ENCODE measurements around the gene GPAM. TPM values are rescaled to one million over a fixed set of nuclear protein-coding genes. Genes with fewer than 3 reads are reported as not detected.

The GPAM gene, protein sequence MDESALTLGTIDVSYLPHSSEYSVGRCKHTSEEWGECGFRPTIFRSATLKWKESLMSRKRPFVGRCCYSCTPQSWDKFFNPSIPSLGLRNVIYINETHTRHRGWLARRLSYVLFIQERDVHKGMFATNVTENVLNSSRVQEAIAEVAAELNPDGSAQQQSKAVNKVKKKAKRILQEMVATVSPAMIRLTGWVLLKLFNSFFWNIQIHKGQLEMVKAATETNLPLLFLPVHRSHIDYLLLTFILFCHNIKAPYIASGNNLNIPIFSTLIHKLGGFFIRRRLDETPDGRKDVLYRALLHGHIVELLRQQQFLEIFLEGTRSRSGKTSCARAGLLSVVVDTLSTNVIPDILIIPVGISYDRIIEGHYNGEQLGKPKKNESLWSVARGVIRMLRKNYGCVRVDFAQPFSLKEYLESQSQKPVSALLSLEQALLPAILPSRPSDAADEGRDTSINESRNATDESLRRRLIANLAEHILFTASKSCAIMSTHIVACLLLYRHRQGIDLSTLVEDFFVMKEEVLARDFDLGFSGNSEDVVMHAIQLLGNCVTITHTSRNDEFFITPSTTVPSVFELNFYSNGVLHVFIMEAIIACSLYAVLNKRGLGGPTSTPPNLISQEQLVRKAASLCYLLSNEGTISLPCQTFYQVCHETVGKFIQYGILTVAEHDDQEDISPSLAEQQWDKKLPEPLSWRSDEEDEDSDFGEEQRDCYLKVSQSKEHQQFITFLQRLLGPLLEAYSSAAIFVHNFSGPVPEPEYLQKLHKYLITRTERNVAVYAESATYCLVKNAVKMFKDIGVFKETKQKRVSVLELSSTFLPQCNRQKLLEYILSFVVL
- total RNA-seq, result 1 to 10 TPM; 4.5 to 4.8 TPM

DNA sequence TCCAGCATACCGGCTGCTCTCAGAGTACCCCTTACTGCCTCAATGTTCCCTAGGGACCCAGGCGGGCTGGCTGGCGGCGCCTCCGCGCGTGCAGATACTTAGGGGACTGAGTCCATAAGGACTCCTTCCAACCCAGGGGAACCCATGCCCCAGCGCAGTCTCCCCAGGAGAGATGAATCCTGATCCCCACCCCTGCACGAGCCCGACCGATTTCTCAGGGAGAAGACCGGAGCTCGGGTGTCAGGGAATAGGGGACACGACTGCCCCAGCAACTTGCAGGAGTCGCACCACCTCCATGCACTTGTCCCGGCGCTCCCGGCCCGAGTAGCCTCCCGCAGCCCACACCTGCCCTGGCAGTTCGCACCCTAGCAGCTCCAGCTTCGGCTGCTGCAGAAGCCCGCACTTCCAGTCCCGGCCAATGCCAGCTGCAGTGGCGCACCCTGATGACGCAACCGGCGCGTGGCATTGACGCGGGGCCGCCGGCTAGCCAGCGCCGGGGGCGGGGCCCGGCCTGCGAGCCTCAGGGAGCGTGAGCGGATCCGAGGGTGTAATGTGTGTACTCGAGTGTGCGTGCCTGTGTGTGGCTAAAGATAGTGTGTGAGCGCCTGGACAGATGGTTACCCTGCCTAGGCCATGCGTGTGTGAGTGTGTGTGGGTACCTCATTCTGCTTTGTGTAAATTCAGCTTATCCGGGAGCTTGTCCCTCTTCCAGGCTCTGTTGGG is at the start of gene GPAM:
Gene GPAM, minus strand, starts transcription at position 437 of the 723 bp plus-strand sequence. CDS start 1,981 bp downstream, outside the sequence.

Other genes with a start within 250 kb of the GPAM start
- not detected for gene TECTB, start 99.6 kb upstream of the GPAM start, total RNA-seq
- gene ACSL5, start 190.4 kb upstream of the GPAM start, total RNA-seq, result 10 to 100 TPM; 51.6 to 56.5 TPM

Measured in activated naive CD4-positive, alpha-beta T cell treated with anti-CD3 and anti-CD28 coated beads, Interleukin-2, amount 10 ng/mL, durations not matched to agents 5 hours and 36 hours (primary cell).